Hematopoietic multipotent progenitor cell treated with erythropoietin and hydrocortisone succinate and interleukin-3 and kit ligand, for 15 days (in vitro differentiated cells): ENCODE data around the gene GTF2F2.
A peak's percentile ranks its signal among the peaks of the same experiment; 100 is the strongest.

Source experiments
- DNase-seq: peaks from one replicate; pipeline ENCODE4 v3.0.0-alpha.2; 2015; ENCODE audit warnings: low spot score

The GTF2F2 gene, protein sequence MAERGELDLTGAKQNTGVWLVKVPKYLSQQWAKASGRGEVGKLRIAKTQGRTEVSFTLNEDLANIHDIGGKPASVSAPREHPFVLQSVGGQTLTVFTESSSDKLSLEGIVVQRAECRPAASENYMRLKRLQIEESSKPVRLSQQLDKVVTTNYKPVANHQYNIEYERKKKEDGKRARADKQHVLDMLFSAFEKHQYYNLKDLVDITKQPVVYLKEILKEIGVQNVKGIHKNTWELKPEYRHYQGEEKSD

DNA sequence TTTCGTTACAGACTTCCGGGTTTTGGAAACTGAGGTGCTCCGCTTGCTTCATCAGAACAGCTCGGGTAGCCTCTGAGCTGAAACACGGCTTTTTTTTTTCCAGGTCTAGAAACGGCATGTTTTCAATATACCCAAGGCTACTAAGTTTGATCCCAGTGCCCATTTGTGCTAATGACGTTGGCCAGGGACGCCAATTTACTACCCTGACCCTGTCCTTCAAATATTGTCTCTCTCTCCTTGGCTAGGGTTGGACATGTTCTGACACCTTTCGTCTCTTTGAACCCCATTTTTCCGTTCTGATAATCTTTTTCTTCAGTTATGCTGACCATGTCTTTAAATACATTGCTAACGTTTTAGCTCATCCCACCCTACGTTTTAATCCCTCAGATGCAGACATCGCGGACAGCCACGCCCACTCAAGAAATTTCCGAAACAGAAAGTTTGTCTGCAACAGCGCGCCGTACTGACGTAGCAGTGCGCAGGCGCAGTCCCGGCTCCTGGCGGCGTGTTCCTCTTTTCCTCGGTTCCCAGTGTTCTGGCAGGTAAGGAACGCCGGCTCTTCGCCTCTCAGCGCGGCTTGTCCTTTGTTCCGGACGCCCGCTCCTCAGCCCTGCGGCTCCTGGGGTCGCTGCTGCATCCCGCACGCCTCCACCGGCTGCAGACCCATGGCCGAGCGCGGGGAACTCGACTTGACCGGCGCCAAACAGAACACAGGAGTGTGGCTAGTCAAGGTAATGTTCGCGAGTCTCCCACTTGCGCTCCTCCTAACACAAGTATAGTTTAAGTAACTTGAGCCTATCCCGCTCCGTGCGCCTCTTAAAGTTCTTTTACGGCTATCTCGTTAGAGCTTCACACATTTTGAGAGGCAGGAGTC is at the start of gene GTF2F2:
Gene GTF2F2 (plus strand): TSS at position 520 of the 874 bp plus-strand sequence. CDS start 146 bp downstream, at position 666.
- DNase-seq = peak; percentile 90

DNA sequence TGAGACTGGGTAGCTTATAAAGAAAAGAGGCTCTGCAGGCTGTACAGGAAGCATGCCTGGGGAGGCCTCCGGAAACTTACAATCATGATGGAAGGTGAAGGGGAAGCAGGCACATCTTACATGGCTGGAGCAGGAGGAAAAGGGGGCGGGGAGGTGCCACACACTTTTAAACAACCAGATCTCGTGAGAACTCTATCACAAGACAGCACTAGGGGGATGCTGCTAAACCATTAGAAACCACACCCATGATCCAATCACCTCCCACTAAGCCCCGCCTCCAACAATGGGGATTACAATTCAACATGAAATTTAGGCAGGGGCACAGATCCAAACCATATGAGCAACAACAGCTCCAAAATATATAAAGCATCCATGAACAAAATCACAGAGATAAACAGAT is 46.5 kb upstream of the GTF2F2 start:
- no peak for DNase-seq

DNA sequence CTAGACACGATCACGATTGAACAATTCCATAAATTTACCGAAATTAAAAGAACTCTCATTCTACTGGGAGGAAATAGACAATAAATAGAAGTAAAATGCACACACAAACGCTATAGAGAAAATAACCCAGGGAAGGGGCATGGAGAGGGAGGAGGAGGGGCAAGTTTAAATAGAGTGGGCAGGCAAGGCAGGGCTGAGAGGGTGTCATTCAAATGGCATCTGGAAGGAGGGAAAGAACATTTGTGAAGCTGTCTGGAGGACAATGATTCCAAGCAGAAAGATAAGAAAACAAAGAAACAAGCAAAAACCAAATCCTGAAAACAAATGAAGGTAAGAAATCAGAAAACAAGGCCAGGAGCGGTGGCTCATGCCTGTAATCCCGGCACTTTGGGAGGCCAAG is 45.6 kb upstream of the GTF2F2 start:
- no peak for DNase-seq

DNA sequence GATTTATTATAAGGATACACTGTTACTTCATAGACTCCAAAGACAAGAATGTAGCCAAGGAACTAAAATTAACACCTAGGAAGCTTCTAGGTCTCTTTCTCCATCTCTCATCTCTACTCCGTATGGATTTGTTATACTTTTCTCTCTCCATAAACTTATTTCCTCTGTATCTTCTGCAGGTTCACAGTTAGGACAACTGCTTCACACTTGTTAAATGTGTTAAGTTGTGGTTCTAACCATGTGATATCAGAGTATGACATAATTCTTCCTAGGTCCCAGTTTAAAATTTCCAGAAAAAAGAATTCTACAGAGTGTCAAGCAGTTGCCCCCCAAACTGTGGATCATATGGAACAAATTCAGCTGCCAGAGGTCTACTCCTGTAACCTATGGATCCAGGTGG is 42.3 kb upstream of the GTF2F2 start:
- DNase-seq = no peak

DNA sequence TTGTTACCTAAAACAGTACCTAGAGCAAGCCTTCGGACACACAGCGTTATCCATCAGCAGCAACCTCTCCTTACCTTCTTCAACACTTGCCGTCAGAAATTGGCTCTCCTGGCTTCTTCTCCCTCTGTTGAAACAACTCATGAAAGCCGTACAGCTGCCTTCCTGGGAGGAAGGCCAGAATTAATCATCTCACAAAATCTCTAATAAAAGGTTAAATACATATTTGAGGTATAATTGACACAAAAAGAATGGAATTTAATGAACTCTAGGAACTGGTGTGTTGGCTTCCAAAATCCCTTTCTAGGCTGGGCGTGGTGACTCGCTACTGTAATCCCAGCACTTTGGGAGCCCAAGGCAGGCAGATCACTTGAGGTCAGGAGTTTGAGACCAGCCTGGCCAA is 37.3 kb upstream of the GTF2F2 start:
- DNase-seq = no peak

DNA sequence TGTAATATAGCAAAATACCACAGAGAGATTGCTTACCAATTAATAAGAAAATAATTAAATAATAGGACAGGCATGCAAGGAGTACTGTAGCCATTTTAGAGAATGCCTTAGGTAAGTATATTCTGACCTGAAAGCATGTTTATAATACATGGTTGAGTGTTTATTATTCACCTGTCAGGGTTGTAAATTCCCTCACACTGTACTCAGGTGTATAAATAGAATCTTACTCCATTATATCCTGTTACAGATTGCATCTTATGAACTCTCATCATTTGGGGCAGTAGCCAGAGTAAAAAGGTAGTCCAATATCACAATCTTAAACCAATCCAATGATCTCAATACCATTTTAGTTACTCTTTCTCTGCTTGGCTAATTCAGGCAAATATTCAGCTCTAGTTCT is 35.8 kb upstream of the GTF2F2 start:
- DNase-seq = no peak

DNA sequence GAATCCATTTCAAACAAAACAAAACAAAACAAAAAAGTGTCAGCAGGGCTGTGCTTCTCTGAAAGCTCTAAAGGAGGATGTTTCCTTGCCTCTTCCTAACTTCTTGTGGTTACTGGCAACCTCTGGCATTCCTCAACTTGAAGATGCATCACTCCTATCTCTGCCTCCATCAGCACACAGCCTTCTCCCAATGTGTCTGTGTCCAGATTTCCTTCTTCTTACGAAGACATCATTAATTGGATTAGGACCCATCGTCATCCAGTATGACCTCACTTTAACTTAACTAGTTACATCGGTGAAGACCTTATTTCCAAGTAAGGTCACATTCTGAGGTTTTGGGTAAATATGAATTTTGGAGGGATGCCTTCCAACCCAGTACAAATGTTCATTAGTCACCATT is 33.8 kb upstream of the GTF2F2 start:
- no peak for DNase-seq

DNA sequence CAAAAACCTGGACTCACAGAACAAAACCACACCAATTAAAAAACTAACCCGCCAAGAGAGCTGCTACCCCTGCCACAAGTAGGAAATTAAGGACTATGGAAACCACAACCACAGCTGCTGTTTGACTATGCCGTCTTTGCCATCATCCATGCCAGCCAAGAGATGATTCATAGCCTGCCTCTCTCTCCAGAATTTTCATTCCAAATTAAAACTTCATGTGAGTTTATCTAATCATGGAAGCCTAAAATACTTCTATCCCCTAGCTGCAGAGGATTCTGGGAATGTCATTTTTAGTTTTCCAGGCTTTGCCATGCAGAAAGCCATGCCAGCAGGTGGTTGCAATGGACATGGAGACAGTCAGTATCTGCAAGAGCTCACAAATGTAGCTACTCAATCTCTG is 27.6 kb upstream of the GTF2F2 start:
- DNase-seq = no peak

DNA sequence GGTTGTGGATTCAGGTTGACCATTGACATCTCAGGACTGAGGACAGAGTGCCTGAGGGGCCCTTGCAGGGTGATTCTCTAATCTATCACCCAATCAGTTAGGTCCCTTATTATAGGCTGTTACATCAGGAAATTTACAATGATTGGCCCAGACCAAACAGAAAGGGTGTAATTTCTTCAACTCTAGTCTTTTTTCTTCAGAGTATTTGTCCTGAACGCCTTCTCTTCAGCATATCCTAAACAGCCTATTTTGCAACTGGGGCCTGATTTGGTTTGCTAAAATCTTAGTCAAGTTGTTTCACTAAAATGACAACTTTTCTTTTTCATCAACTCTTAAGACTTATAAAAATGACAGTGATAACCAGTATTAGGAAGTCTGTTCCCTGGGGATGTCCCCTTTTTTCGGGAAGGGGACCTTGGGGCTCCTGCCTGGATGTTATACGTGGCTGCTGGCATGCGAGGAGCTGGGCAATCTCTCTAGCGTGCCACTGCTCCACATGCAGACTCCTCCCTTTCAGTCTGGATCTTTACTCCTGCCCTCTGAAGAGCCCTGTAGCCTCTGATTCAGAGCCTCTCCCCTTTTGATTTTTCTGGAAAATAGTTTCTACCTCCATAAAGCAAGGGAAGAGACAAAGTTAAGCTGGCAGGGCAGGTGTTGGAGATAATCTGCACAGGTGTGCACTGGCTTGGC is 19.6 kb upstream of the GTF2F2 start:
- DNase-seq = no peak

DNA sequence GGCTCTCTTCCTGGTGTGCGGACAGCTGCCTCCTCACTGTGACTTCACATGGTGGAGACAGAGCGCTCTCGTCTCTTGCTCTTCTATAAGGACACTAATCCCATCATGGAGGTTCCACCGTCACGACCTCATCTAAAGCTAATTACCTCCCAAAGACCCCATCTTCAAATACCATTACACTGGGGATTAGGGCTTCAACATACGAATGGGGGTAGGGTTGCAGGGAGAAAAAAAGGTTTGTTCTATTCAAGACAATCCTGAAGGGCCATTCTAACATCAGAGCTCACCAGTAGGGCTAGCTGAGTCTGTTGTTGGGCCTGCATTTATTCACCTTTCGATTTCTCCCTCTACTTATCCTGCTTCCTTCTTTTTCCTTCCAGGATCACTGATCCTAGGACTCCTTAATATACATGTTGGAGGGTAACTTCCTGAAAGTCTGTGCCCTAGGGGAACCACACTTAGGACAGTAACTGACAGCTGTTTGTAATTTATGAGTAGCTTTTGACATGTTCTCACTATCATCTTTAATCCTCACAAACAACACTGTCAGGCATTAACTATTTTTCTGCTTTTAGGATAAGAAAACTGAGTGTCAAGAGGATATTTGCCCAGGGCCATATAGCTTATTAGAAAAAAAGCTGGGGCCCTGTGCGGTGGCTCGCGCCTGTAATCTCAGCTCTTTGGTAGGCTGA is 18.8 kb upstream of the GTF2F2 start:
- DNase-seq = no peak

DNA sequence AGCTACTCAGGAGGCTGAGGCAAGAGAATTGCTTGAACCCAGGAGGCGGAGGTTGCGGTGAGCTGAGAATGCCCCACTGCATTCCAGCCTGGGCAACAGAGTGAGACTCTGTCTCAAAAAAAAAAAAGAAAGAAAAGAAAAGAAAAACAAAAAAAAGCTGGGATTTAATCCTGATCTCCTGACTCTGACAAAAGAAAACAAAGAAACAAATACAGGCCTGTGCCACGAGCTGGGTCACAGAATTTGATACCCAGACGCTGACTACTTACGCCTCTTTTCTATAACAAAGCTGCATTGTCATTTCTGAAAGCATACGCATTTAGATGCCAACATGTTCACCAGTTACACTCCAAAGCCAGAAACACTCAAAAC is 18.2 kb upstream of the GTF2F2 start:
- DNase-seq = no peak

DNA sequence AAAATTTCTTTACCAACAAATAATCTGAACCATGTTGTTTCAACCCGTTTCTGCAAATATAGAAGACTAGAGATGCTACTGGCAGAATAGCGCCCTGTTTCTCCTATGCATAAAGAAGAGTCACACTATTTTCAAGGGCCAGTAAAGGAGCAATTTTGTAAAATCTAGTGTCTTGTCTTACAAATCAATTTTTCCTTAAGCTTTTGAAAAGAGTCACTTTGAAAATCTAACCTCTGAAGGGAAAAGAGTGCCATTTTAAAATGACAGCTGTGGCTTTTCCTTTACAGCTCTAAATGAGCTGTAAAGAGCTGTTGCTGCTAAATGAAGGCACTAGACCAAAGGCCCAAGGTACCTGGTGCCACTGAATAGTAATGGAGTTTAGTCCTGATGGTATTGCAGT is 16.9 kb upstream of the GTF2F2 start:
- no peak for DNase-seq

DNA sequence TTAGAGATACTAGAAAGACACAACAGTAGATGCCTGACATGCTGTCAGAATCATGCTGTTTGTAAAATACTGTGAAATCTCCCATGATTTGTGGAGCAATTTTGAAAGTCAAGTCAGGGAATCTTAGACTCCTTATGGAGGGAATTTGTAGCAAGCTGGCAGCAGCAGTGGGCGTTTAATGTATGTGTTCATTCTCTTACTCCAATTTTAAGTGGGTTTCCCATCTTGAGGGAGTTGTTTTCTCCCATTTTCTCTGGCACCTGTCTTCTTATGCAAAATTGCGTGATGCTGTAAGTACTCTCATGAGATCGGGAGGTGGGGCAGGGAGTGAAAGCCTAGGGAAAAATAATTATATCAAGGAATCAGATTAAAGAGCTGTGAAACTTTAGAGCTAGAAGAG is 16.0 kb upstream of the GTF2F2 start:
- DNase-seq = no peak

DNA sequence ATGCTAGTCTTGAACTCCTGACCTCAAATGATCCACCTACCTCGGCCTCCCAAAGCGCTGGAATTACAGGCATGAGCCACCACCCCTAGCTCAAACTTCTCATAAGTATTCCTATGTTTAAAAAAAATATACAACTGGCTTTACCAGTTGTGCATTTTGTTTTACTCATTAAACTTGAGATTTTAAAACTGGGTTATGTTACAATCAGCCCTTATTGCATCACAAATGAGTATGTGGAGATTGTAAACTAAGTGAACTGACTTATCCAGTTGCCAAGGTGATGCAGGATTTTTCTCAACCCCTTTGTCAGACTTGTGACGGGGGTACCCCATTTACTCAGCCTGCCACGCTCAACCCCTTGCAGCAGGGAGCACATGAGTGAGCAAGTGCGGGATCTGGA is 14.4 kb upstream of the GTF2F2 start:
- DNase-seq = no peak

DNA sequence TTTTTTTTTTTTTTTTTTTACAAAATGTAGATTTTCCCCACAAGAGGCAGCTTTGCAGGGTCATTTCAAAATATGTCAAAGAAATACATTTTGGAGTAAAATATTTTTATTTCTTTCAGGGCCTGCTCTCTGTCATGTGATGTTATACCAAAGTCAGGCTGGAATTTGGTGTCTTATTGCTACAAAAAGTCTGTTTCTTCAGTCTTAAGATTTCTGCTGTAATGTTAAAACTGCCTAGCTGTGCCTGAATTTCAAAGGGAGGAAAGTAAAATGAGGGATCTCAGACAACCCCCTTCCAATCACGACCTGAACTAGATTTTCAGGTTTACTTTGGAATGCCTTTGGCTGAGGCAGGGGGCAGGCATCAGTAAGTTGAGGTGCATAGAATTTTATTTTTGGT is 12.8 kb upstream of the GTF2F2 start:
- no peak for DNase-seq

DNA sequence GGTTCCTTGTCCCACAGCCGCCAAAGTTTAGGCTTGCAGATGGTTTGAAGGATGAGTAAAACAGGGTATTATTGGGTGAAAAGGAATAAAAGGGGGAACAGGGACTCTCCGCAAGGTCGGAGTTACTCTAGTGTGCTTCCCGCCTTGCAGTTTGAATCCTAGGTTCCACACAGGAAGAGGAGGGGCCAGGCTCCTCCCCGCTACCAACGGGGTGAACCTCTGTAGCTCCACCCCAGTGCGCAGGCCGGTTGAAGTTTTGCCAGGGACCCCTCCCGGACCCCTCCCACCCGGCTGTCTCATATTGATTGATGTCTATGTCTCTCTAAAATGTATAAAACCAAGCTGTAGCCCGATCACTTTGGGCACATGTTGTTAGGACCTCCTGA is 11.6 kb upstream of the GTF2F2 start:
- no peak for DNase-seq

DNA sequence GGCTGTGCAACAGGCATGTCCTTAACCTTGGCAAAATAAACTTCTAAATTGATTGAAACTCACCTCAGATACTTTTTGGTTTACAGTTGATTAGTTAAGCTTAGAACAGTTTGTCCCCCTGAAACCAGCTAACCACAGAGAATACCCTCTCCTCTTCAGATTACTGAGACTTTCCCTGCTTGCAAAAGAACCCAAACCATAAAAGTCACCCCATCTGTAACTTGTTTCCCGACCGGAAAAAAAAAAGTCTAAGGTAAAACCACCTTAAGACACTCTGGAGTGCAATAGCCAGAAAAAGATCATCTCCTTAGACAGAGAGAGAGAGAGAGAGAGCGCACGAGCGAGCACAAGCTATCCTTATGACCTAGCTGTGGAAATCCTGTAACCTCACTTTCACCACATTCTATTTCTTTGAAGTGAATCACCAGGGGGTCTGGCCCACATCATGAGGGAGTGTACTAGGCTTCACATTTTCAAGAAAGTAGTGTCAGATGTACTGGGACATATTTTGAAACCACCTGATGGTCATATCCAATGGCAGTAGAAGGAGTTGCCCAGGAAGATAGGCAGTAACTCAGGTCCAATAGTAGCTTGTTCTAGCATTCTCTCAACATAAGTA is 11.1 kb upstream of the GTF2F2 start:
- no peak for DNase-seq

DNA sequence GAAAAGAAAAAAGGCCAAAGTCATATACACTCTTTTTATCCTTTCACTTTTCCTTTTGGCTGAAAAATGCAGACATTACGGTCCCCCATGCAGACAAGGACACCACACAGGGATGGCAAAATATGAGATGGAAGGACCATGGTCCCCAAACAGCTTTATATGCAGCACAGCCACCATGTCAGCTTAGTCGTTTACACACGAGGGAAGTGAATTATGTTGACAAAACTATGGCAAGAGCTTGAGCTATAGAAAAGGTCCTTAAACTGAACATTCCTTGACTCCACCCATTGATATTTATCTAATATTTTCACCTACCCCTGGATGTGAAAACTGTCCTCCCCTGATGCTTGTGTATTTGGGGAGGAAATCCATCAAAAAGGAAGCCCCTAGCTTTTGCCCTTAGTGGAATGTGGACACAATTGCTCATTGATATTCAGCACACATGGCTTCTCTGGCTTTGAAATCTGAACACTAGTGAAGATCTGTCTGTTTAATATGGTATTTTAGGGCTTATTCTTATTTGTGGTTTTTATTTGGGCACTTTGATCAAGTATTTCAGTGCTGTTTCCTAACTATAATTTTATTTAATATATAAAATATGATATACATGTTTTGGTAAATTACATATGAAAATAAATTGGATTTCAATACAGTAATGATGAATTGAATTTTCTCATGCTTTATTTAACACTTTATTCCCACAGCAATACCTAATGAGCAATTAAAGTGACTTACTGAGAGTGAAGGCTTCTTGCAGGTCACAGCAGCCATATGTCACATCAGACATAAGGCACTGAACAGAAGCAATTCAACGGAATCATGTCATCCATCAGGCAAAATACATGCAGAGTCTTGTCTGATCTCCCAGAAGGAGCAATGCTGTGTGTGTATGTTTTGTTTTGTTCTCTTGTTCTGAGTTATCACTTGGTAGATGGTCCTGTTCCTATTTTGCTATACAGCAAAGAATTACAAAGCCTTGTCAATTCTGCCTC is 6.8 kb upstream of the GTF2F2 start:
- DNase-seq = no peak

DNA sequence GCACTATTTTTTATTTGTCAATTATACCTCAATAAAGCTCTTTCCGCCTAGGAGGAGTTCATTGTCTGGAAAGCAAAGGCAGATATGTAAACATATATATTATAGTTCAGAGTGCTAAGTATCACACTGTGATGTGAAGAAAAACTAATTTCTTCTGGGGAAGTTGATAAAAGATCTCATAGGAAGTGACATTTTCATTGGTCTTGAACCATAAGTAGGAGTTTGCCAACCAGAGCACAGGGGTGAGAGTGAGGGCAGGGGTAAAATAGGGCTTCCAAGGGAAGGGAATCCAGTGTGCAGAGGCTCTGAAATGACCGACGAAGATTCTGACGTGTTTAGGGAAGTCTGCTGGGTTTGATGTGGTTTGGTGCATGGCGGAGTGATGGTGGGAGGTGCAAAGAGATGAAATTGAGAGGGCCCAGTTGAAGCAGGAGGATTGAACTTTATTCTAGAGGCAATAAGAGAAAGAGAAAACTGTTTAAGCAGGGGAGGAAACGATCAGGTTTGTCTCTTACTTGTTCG is 780 bp upstream of the GTF2F2 start:
- no peak for DNase-seq

DNA sequence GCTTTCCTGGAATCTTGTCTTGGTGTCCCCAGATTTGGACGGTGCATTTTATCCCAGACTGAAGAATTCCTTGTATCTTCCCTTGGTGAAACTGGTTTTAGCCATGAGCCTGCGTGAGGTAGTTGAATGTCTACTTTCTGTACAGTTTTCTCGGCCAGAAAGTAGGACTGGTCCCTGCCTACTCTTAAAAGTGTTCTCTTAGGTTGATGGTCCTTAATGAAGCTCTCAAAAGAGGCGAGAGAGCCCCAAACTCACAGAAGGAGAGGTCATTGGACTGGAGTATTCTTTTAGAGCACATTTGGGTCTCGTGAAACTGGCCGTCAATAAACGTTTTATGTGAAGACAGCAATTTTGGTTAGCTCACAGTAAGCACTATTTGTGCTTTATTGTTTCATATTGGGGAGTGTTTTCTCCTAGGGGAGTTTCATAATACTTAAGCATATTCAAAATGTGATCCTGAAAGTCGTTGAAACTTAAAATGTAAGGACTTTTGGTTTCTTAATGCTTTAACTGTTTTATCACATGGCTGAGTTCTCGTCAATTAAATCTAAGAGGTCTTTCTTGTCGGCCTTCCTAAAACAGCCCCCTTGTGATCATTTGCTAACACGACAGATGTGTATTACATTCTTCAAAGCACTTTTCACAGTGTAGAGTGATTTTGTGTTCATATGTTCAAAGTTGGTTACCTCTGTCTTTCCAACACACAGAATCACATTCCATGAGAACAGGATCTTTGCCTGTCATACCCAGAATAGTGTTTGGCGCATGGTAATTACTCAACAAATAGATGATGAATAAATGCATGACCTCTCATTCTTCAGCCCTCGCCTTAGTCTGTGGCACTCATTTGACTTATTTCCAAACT is 889 bp downstream of the GTF2F2 start:
- peak; percentile 35 for DNase-seq
